ENCODE measurements around the gene PNKD. TPM values are rescaled to one million over a fixed set of nuclear protein-coding genes. Genes with fewer than 3 reads are reported as not detected.
"Not testable (repeated sequence)": the region's sequence is repeated elsewhere in the genome, so short reads cannot be mapped to it uniquely, and the experiment has no call there.

Gene PNKD
- total RNA-seq, 1 donor from 2014 or later: 40.3 TPM

- Mint-ChIP-seq H3K4me1 (peaks cover 19% of the 10 kb centered on the region), H3K4me3 (no peak overlapping the region), H3K27ac (ENCODE audit: unreplicated experiment) (no peak overlapping the region), H3K36me3 (ENCODE audit: low read depth) (no peaks in the 10 kb centered on the region), H3K27me3 (ENCODE audit: low read depth) (peaks cover 5% of the 10 kb centered on the region), H3K9me3 (no peaks in the 10 kb centered on the region)
- TF ChIP-seq, protein P1, sequence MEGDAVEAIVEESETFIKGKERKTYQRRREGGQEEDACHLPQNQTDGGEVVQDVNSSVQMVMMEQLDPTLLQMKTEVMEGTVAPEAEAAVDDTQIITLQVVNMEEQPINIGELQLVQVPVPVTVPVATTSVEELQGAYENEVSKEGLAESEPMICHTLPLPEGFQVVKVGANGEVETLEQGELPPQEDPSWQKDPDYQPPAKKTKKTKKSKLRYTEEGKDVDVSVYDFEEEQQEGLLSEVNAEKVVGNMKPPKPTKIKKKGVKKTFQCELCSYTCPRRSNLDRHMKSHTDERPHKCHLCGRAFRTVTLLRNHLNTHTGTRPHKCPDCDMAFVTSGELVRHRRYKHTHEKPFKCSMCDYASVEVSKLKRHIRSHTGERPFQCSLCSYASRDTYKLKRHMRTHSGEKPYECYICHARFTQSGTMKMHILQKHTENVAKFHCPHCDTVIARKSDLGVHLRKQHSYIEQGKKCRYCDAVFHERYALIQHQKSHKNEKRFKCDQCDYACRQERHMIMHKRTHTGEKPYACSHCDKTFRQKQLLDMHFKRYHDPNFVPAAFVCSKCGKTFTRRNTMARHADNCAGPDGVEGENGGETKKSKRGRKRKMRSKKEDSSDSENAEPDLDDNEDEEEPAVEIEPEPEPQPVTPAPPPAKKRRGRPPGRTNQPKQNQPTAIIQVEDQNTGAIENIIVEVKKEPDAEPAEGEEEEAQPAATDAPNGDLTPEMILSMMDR (conservative IDR thresholded peaks at IDR 0.05): no peak
- no peak for DNase-seq (ENCODE audit: low read depth, low spot score)
These were observed 42.0 kb downstream of the PNKD start for GRCh38 chr2:218312267-218312756.

GRCh38 chr2:218313356-218313755 lies 43.0 kb downstream of the PNKD start:
- Mint-ChIP-seq H3K4me1 (peaks cover 15% of the 10 kb centered on the region), H3K36me3 (ENCODE audit: low read depth) (no peaks in the 10 kb centered on the region), H3K27me3 (ENCODE audit: low read depth) (peaks cover 11% of the 10 kb centered on the region), H3K9me3 (no peaks in the 10 kb centered on the region), H3K27ac (ENCODE audit: unreplicated experiment) (no peak overlapping the region), H3K4me3 (no peak overlapping the region)
- TF ChIP-seq, protein P1 (conservative IDR thresholded peaks at IDR 0.05): no peak
- no peak for DNase-seq (ENCODE audit: low read depth, low spot score)

GRCh38 chr2:218314764-218315163 lies 44.4 kb downstream of the PNKD start:
- DNase-seq (ENCODE audit: low read depth, low spot score); H3K36me3 Mint-ChIP-seq (ENCODE audit: low read depth); H3K4me3 Mint-ChIP-seq; H3K27ac Mint-ChIP-seq (ENCODE audit: unreplicated experiment); H3K9me3 Mint-ChIP-seq: not testable (repeated sequence)
- peaks cover 17% of the 10 kb centered on the region for H3K27me3 Mint-ChIP-seq (ENCODE audit: low read depth)
- peaks cover 15% of the 10 kb centered on the region for H3K4me1 Mint-ChIP-seq

DNA sequence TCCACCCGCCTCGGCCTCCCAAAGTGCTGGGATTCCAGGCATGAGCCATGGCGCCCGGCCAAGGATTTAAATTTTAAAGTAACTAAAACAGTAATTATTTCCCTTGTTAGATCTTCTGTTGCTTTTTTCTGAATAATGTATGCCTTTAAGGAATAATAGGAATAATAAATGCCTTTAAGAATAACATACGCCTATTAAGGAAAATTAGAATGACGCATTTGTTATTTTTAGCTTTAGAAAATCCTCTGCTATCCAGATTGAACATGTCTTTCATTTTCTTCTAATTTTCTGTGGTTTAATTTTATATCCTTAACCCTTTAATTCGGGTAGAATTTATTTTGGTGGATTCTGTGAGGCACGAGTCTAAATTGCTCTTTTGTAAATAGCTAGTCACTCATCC lies 45.1 kb downstream of the PNKD start:
- Mint-ChIP-seq H3K4me1 (peaks cover 15% of the 10 kb centered on the region), H3K36me3 (ENCODE audit: low read depth) (no peaks in the 10 kb centered on the region), H3K27ac (ENCODE audit: unreplicated experiment) (no peak overlapping the region), H3K9me3 (no peaks in the 10 kb centered on the region), H3K4me3 (no peak overlapping the region), H3K27me3 (ENCODE audit: low read depth) (peaks cover 22% of the 10 kb centered on the region)
- no peak for DNase-seq (ENCODE audit: low read depth, low spot score)
- TF ChIP-seq, protein P1 (conservative IDR thresholded peaks at IDR 0.05): no peak

- Mint-ChIP-seq H3K27me3 (ENCODE audit: low read depth) (peaks cover 37% of the 10 kb centered on the region), H3K36me3 (ENCODE audit: low read depth) (no peaks in the 10 kb centered on the region), H3K4me3 (no peak overlapping the region), H3K4me1 (peaks cover 3% of the 10 kb centered on the region), H3K27ac (ENCODE audit: unreplicated experiment) (no peak overlapping the region), H3K9me3 (no peaks in the 10 kb centered on the region)
- no peak for DNase-seq (ENCODE audit: low read depth, low spot score)
- TF ChIP-seq, protein P1 (conservative IDR thresholded peaks at IDR 0.05): no peak
These were observed 46.9 kb downstream of the PNKD start for GRCh38 chr2:218317303-218317630.

GRCh38 chr2:218317835-218318234 lies 47.5 kb downstream of the PNKD start:
- H3K9me3 Mint-ChIP-seq: no peaks in the 10 kb centered on the region

More at GRCh38 chr2:218317835-218318234, 47.5 kb downstream of the PNKD start:
- H3K27ac Mint-ChIP-seq (ENCODE audit: unreplicated experiment): no peak overlapping the region
- DNase-seq (ENCODE audit: low read depth, low spot score): no peak
- TF ChIP-seq, protein P1 (conservative IDR thresholded peaks at IDR 0.05): no peak
- peaks cover 41% of the 10 kb centered on the region for H3K27me3 Mint-ChIP-seq (ENCODE audit: low read depth)
- H3K36me3 Mint-ChIP-seq (ENCODE audit: low read depth): no peaks in the 10 kb centered on the region
- H3K4me1 Mint-ChIP-seq: peaks cover 8% of the 10 kb centered on the region
- no peak overlapping the region for H3K4me3 Mint-ChIP-seq
